K562 (cell line): ENCODE measurements around the gene GTPBP2. TPM values are rescaled to one million over a fixed set of nuclear protein-coding genes. Genes with fewer than 3 reads are reported as not detected.

Source experiments
- CBFA2T2 ChIP-seq: fragments of 450-650 bp; conservative IDR thresholded peaks from 2 replicates; pipeline ENCODE4 v1.6.1; 2017; ENCODE audit warnings: mild to moderate bottlenecking
- HDAC2 ChIP-seq: fragments of 450-650 bp; IDR thresholded peaks from 2 replicates; pipeline ENCODE4 v1.6.1; 2016; ENCODE audit warnings: mild to moderate bottlenecking
- HDAC8 ChIP-seq: fragments of 450-650 bp; IDR thresholded peaks from 2 replicates; pipeline ENCODE4 v1.6.1; 2016; ENCODE audit warnings: mild to moderate bottlenecking, missing genetic modification characterization, moderate library complexity, missing compliant biosample characterization
- HDGF ChIP-seq: fragments of 450-650 bp; IDR thresholded peaks from 2 replicates; pipeline ENCODE4 v1.6.1; 2016
- ILK ChIP-seq: fragments of 450-650 bp; IDR thresholded peaks from 2 replicates; pipeline ENCODE4 v1.6.1; 2016; ENCODE audit warnings: missing genetic modification characterization, low read depth, mild to moderate bottlenecking, missing compliant biosample characterization, moderate library complexity, borderline replicate concordance
- JUNB ChIP-seq: fragments of 450-650 bp; formaldehyde crosslinking; conservative IDR thresholded peaks from 2 replicates; pipeline ENCODE4 v1.4.0; 2020; ENCODE audit warnings: mild to moderate bottlenecking
- KDM5B ChIP-seq: fragments of 200-600 bp; sonication (generic); IDR thresholded peaks from 2 replicates; pipeline ENCODE4 v1.6.1; 2012; ENCODE audit warnings: low read depth, mild to moderate bottlenecking, moderate library complexity, low read length, control low read depth, inconsistent platforms; ENCODE audit not compliant: insufficient replicate concordance
- MTF1 ChIP-seq: fragments of 250-450 bp; sonication (Bioruptor Pico); IDR thresholded peaks from 2 replicates; pipeline ENCODE4 v1.9.0; 2021; ENCODE audit warnings: moderate library complexity, mild to moderate bottlenecking, inconsistent platforms, borderline replicate concordance
- RBM14 ChIP-seq: fragments of 200-400 bp; formaldehyde crosslinking; IDR thresholded peaks from 2 replicates; pipeline ENCODE4 v1.6.1; 2018; ENCODE audit warnings: low read depth, mild to moderate bottlenecking, low read length, moderate library complexity, borderline replicate concordance; ENCODE audit not compliant: insufficient read depth
- SIX5 ChIP-seq, 2 experiments: IDR thresholded peaks; 2 replicates each; pipeline ENCODE4 v1.6.1; 2011; ENCODE audit warnings: low read length in 2 of 2, borderline replicate concordance in 1 of 2, low read depth in 1 of 2, mild to moderate bottlenecking in 1 of 2, moderate library complexity in 1 of 2; ENCODE audit not compliant: insufficient read depth in 1 of 2
- TAL1 ChIP-seq: fragments of 450-650 bp; IDR thresholded peaks from 2 replicates; pipeline ENCODE4 v1.6.1; 2016; ENCODE audit warnings: mild to moderate bottlenecking
- TBL1XR1 ChIP-seq, 2 experiments: IDR thresholded peaks; 2 replicates each; pipeline ENCODE4 v1.6.1; 2012; ENCODE audit warnings: improper control_type of control experiment in 2 of 2, low read length in 2 of 2, mild to moderate bottlenecking in 1 of 2
- TBP ChIP-seq: optimal IDR thresholded peaks from 2 replicates; pipeline ENCODE3; 2011; ENCODE audit warnings: low read depth, low read length, improper control_type of control experiment
- TFAM ChIP-seq: fragments of 250-450 bp; sonication (Bioruptor Pico); conservative IDR thresholded peaks from 2 replicates; pipeline ENCODE4 v1.5.0; 2021; ENCODE audit warnings: mild to moderate bottlenecking, moderate library complexity
- TSHZ1 ChIP-seq: fragments of 250-450 bp; sonication (Bioruptor Pico); IDR thresholded peaks from 2 replicates; pipeline ENCODE4 v1.4.0; 2020; ENCODE audit warnings: mild to moderate bottlenecking, moderate library complexity
- ZNF124 ChIP-seq: sonication (generic); formaldehyde crosslinking; IDR thresholded peaks from 2 replicates; pipeline ENCODE4 v1.8.1; 2022; ENCODE audit warnings: missing genetic modification reagents
- ZNF133 ChIP-seq: fragments of 250-450 bp; sonication (Bioruptor Pico); IDR thresholded peaks from 2 replicates; pipeline ENCODE4 v1.4.0; 2020; ENCODE audit warnings: mild to moderate bottlenecking
- ZNF449 ChIP-seq: fragments of 250-450 bp; sonication (Bioruptor Pico); IDR thresholded peaks from 2 replicates; pipeline ENCODE4 v1.8.0; 2022; ENCODE audit warnings: moderate library complexity, mild to moderate bottlenecking, inconsistent platforms
- ZNF586 ChIP-seq: fragments of 450-650 bp; formaldehyde crosslinking; conservative IDR thresholded peaks from 2 replicates; pipeline ENCODE4 v1.4.0; 2020; ENCODE audit warnings: mild to moderate bottlenecking, moderate library complexity
- polyA plus RNA-seq, 8 experiments: library from polyadenylated mRNA; depleted of rRNA in 4 of 8; stranded (reverse) in 5 of 8; unstranded in 3 of 8; fragments of >200 nt; fragmentation: Nextera tagmentation in 2 of 8; fragmentation: Illumina TruSeq in 1 of 8; extraction: Ambion mirVana in 2 of 8; extraction: Trizol in 1 of 8; gene quantifications; 2 replicates each; pipeline versions ENCODE4 v1.2.1 to v1.2.3, GENCODE V29; 2011 to 2014; ENCODE audit warnings: inconsistent platforms in 1 of 8, missing spikeins in 1 of 8
- total RNA-seq, 7 experiments: library from RNA; depleted of rRNA in 6 of 7; stranded (reverse); fragments of >200 nt in 6 of 7; fragmentation: Illumina TruSeq in 2 of 7; extraction: Trizol in 2 of 7; gene quantifications; 2 replicates each; pipeline versions ENCODE4 v1.2.1 to v1.2.3, GENCODE V29; 2011 to 2021; ENCODE audit warnings: low replicate concordance in 1 of 7

GTPBP2 gene
- total and polyA plus RNA-seq, 9 of the 15 experiments (the other 6 are each of a cell fraction or from before 2014, with no cell fraction given) = 48.4 to 196 (median 111) TPM

GRCh38 chr6:43630980-43631619 is 2.0 kb upstream of the GTPBP2 start (continued):
- TF ChIP-seq TFAM (CRISPR knock-in tag) (no peak), CBFA2T2 (peak; percentile 99), TAL1 (peak; percentile 100), ILK (no peak), HDGF (peak; percentile 16; the same call in 1 of the 2 replicates), ZNF449 (CRISPR knock-in tag) (peak; percentile 22; the same call in 1 of the 2 replicates), RBM14 (no peak), ZNF586 (CRISPR knock-in tag) (0 out of 2 replicates have a peak, but pooled peaks have one; percentile 59), ZNF124 (CRISPR knock-in tag) (no peak), TBL1XR1 (IDR thresholded peaks at IDR 0.05; ENCODE audit: low read length in 2 of 2) (peak; percentile 81 to 98), ZNF133 (CRISPR knock-in tag) (peak; percentile 61; the same call in 1 of the 2 replicates), HDAC2 (peak; percentile 90; the same call in 1 of the 2 replicates), TBP (peak; percentile 87), TSHZ1 (CRISPR knock-in tag) (0 out of 2 replicates have a peak, but pooled peaks have one; percentile 20), KDM5B (peak; percentile 93), MTF1 (CRISPR knock-in tag) (peak; percentile 38; the same call in 1 of the 2 replicates), HDAC8 (no peak), JUNB (CRISPR knock-in tag) (no peak), SIX5 (IDR thresholded peaks at IDR 0.05; ENCODE audit: borderline replicate concordance in 1 of 2, insufficient read depth in 1 of 2, low read depth in 1 of 2, low read length in 2 of 2) (no peak)
